ENCODE results near the gene CNOT4. TPM values are rescaled to one million over a fixed set of nuclear protein-coding genes. Genes with fewer than 3 reads are reported as not detected.

The CNOT4 gene
- total RNA-seq, 1 experiment from 2014 or later, result 16.6 TPM

GRCh38 chr7:135489791-135490190 is 20.1 kb downstream of the CNOT4 start:
- intact Hi-C loops (cut with micrococcal nuclease), result no loop called here
- ChIA-PET POLR2A (no interaction called here), CTCF (no interaction called here), RAD21 (ENCODE audit: low non-redundant PET in 1 of 2, low total read pairs in 2 of 2, uncharacterized antibody in 2 of 2, unreplicated experiment in 2 of 2) (no interaction called here)
- H3K27ac ChIP-seq (ENCODE audit: low read depth, low read length), result no peak overlapping the region
- no peak overlapping the region for H2AFZ ChIP-seq (ENCODE audit: low read depth, low read length, poor library complexity, severe bottlenecking)
- no TSS peak for BruUV-seq (replicated peaks)
- H3K27me3 ChIP-seq (ENCODE audit: insufficient read depth, low read length), result no peaks in the 10 kb centered on the region
- H3K4me2 ChIP-seq (ENCODE audit: low read length), result no peak overlapping the region
- 0 out of 4 replicates have a peak, but pooled peaks cover 0 to 3% of the 10 kb centered on the region in 2 experiments for H3K4me1 ChIP-seq (ENCODE audit: control insufficient read depth in 1 of 2, insufficient read depth in 2 of 2, low read length in 2 of 2)
- no peaks in the 10 kb centered on the region for H3K36me3 ChIP-seq (ENCODE audit: control insufficient read depth in 1 of 2, insufficient read depth in 2 of 2, low read length in 2 of 2)
- TF ChIP-seq ZFX (IDR thresholded peaks at IDR 0.05), result no peak
- no peak for DNase-seq (ENCODE audit: low read depth, low spot score)
- no peak overlapping the region for H3K9ac ChIP-seq (ENCODE audit: low read length)
- ATAC-seq, result no peak
- H3K9me3 ChIP-seq (ENCODE audit: control insufficient read depth in 1 of 2, insufficient read depth in 1 of 2, low read depth in 1 of 2, low read length in 2 of 2), result no peaks in the 10 kb centered on the region
- no peaks in the 10 kb centered on the region for H3K9me2 ChIP-seq (ENCODE audit: insufficient read depth)
- H3K4me3 ChIP-seq (replicated peaks in 1 of 2; ENCODE audit: low read depth in 1 of 2, low read length in 2 of 2), result no peak overlapping the region
- peaks cover 10% of the 10 kb centered on the region for H4K20me1 ChIP-seq (ENCODE audit: insufficient read depth)
- peaks cover 94% of the 10 kb centered on the region for H3K79me2 ChIP-seq (ENCODE audit: insufficient read depth, low read length)

DNA sequence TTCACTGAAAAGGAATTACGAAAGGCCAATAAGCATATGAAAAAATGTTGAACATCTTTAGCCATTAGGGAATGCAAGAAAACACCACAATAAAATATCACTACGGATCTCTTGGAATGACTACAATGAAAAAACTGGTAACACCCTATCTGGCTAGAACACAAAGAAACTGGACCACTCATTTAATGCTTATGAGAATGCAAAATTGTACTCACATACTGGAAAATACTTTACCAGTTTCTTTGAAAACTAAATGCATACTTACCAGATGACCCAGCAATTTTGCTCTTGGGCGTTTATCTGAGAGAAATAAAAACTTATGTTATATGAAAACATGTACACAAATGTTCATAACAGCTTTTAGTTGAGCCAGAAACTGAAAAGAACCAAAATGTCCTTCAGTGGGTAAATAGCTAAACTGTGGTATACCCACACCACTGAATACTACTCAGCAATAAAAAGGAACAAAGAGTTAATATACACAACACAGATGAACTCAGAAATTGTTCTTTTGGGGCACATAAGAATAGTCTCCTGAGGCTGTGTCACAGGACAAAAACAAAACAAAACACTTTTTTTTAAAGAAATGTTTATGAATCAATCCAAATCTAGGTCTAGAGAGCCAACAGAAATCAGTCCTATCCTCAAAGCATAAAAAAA is 23.5 kb downstream of the CNOT4 start:
- Histone ChIP-seq H2AFZ (ENCODE audit: low read depth, low read length, poor library complexity, severe bottlenecking) (no peak overlapping the region), H3K27ac (ENCODE audit: low read depth, low read length) (no peak overlapping the region), H3K4me1 (ENCODE audit: control insufficient read depth in 1 of 2, insufficient read depth in 2 of 2, low read length in 2 of 2) (0 out of 4 replicates have a peak, but pooled peaks cover 0 to 3% of the 10 kb centered on the region in 2 experiments), H3K9ac (ENCODE audit: low read length) (no peak overlapping the region), H3K9me3 (ENCODE audit: control insufficient read depth in 1 of 2, insufficient read depth in 1 of 2, low read depth in 1 of 2, low read length in 2 of 2) (no peaks in the 10 kb centered on the region), H3K36me3 (ENCODE audit: control insufficient read depth in 1 of 2, insufficient read depth in 2 of 2, low read length in 2 of 2) (no peaks in the 10 kb centered on the region), H3K79me2 (ENCODE audit: insufficient read depth, low read length) (peaks cover 94% of the 10 kb centered on the region), H3K4me3 (replicated peaks in 1 of 2; ENCODE audit: low read depth in 1 of 2, low read length in 2 of 2) (no peak overlapping the region), H3K4me2 (ENCODE audit: low read length) (no peak overlapping the region), H3K9me2 (ENCODE audit: insufficient read depth) (no peaks in the 10 kb centered on the region), H4K20me1 (ENCODE audit: insufficient read depth) (peaks cover 4% of the 10 kb centered on the region), H3K27me3 (ENCODE audit: insufficient read depth, low read length) (no peaks in the 10 kb centered on the region)
- TF ChIP-seq POLR2A (IDR thresholded peaks at IDR 0.05; ENCODE audit: borderline replicate concordance, extremely low read depth, insufficient read depth, insufficient read length), result no peak
- no peak for TF ChIP-seq EZH2phosphoT487 (IDR thresholded peaks at IDR 0.05; ENCODE audit: borderline replicate concordance)
- TF ChIP-seq REST (IDR thresholded peaks at IDR 0.05; ENCODE audit: low read depth), result no peak
- TF ChIP-seq, protein P1, sequence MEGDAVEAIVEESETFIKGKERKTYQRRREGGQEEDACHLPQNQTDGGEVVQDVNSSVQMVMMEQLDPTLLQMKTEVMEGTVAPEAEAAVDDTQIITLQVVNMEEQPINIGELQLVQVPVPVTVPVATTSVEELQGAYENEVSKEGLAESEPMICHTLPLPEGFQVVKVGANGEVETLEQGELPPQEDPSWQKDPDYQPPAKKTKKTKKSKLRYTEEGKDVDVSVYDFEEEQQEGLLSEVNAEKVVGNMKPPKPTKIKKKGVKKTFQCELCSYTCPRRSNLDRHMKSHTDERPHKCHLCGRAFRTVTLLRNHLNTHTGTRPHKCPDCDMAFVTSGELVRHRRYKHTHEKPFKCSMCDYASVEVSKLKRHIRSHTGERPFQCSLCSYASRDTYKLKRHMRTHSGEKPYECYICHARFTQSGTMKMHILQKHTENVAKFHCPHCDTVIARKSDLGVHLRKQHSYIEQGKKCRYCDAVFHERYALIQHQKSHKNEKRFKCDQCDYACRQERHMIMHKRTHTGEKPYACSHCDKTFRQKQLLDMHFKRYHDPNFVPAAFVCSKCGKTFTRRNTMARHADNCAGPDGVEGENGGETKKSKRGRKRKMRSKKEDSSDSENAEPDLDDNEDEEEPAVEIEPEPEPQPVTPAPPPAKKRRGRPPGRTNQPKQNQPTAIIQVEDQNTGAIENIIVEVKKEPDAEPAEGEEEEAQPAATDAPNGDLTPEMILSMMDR (IDR thresholded peaks at IDR 0.05 in 2 of 3, conservative IDR thresholded peaks at IDR 0.05 in 1 of 3; ENCODE audit: borderline replicate concordance in 1 of 3, insufficient read depth in 1 of 3, low read depth in 2 of 3, low read length in 2 of 3), result no peak
- no peak for TF ChIP-seq SRF (IDR thresholded peaks at IDR 0.05; ENCODE audit: low read depth)
- no peak for TF ChIP-seq JUND (IDR thresholded peaks at IDR 0.05)
- no peak for TF ChIP-seq FOSL1 (IDR thresholded peaks at IDR 0.05; ENCODE audit: low read depth)
- ChIA-PET RAD21 (ENCODE audit: low non-redundant PET in 1 of 2, low total read pairs in 2 of 2, uncharacterized antibody in 2 of 2, unreplicated experiment in 2 of 2) (no interaction called here), POLR2A (no interaction called here), CTCF (no interaction called here)
- ATAC-seq, result no peak
- no TSS peak for BruUV-seq (replicated peaks)
- no peak for DNase-seq (ENCODE audit: low read depth, low spot score)
- intact Hi-C loops (cut with micrococcal nuclease), result no loop called here
